Testis (tissue), 2 donors: Measurements from ENCODE around the gene PRKN.

Source experiments
- CTCF ChIP-seq, 3 experiments: fragments of 450-650 bp in 2 of 3; fragments of 200-600 bp in 1 of 3; sonication (generic) in 1 of 3; IDR thresholded peaks; one replicate each; pipeline ENCODE4 v1.5.1; 2016 to 2019; ENCODE audit warnings: antibody characterized with exemption in 3 of 3, mild to moderate bottlenecking in 2 of 3, moderate library complexity in 1 of 3
- POLR2A ChIP-seq: fragments of 450-650 bp; IDR thresholded peaks from one replicate; pipeline ENCODE4 v1.6.1; 2017; ENCODE audit warnings: antibody characterized with exemption, mild to moderate bottlenecking, moderate library complexity

- TF ChIP-seq CTCF (IDR thresholded peaks at IDR 0.05) (no peak), POLR2A (no peak)
Measured at GRCh38 chr6:162313922-162314660, 413.5 kb downstream of the PRKN start.
